ENCODE data around the gene WDR48. TPM values are rescaled to one million over a fixed set of nuclear protein-coding genes. Genes with fewer than 3 reads are reported as not detected.

The WDR48 gene
- total RNA-seq, 1 donor from 2014 or later = 29.2 TPM

DNA sequence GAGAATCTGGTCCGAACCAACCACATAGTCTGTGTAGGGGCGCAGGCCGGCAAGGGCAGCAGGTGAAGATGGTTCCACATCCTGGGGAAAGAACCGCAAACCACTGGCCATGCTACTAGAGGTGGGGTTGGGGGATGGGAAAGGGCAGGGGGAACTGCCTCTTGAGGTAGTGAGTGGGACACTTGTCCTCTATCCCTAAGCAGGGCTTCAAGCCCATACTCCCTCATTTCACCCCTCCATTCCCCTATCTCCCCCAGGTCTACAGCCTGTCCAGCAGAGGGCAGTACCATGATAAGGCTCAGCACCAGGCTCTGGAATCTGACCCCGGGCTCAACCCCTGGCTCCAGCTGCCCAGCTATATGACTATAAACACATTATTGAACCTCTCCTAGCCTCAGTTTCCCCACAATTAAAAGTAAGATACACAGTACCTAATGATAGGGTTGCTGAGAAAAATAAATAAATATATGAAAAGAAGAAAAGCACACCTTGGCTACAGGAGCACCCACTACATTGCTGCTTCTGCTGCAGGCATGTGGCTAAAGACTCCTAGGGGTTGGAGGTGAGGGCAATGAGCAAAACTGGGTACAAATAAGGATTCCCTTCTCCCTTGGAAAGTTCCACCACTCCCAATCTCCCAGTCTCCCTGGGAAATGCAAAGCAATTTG lies 49.3 kb downstream of the WDR48 start:
- peak; percentile 50 to 59 for DNase-seq (ENCODE audit: low read depth in 2 of 2)

DNA sequence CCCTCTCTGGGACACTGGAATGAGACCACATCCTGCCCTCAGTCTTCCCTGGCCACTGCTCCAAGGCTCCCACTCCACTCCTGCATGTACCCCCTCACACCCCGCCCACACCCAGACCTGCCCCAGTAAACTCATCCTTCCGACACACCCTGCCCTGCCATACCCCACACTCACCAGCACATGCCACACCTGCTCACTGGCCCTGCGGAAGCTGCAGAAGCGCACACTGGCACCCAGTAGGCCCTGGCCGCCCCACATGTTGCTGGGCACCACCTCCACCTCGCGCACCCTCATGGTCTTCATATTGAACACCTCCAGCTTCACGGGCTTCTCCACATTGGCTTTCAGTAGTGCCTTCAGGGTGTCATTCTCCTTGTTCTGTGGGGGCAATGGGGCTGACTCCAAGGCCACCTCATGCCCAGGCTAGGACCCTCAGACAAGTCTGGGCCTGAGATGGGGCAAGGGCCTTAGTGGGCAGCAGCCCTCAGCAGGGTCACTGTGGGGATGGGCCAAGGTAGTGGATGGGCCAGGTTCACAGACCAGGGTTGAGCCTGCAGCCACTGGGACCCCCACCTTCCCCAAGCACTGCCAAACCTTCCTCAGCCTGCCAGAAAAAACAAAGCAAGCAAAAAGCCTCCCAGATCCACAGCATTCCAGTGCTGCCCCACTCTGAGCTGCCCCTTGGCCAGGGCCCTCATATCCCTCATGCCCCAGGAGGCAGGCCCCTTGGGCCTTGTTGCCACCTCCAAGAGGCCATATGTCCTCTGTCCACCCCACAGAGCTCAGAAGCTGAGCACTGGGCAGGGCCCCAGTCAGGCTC lies 50.9 kb downstream of the WDR48 start:
- DNase-seq (ENCODE audit: low read depth in 2 of 2) = no peak

DNA sequence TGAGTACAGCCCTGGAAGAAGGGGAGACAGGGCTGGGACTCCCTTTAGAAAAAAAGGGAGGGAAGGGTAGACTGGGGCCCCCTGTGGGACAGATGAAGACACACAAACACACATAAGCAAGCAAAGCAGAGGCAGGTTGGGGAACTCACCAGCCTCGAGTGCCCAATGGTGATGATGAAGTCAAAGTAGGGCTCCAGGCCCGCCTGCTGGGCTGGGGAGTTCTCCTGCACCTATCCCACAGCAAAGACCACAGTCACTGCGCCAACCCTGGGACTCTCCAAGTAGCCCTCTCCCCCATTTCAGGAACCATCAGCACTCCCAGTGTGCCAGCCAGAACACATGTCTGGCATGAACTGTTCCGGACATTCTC lies 51.5 kb downstream of the WDR48 start:
- DNase-seq (ENCODE audit: low read depth in 2 of 2) = no peak

DNA sequence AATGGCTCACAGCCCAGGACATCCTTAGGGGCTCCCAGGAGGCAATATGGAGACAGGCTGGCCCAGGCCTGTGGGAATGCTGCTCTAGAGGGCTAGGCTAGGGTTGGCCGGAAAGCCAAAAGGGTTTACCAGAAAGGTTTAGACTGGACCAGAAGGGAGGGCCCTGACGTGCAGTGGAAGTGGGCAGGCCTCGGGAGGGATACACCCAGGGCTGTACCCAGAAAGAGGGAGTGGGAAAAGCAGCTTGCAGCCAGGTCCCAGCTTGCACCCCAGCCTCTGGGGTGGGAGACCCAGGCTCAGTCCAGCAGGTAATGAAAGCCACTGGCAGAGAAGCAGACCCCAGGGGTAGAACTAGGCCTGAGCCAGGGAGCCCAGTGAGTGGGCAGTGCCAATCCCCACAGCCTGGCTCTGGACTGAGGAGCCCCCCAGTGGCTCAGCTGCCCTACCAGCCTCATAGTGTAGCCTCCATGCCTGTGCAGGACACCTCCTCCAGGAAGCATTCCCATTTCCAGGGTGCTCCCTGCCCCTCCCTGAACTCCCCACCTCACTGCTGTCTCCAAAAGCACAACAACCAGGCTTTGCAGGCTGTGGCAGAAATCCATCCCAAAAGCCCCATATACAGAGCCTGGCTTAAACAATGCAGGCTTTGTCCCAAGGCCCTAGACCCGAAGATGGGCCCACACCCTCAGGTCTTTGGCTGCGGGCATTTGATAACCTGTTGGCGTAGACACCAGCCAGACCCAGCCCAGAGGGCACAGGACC lies 52.2 kb downstream of the WDR48 start:
- DNase-seq (ENCODE audit: low read depth in 2 of 2) = no peak

DNA sequence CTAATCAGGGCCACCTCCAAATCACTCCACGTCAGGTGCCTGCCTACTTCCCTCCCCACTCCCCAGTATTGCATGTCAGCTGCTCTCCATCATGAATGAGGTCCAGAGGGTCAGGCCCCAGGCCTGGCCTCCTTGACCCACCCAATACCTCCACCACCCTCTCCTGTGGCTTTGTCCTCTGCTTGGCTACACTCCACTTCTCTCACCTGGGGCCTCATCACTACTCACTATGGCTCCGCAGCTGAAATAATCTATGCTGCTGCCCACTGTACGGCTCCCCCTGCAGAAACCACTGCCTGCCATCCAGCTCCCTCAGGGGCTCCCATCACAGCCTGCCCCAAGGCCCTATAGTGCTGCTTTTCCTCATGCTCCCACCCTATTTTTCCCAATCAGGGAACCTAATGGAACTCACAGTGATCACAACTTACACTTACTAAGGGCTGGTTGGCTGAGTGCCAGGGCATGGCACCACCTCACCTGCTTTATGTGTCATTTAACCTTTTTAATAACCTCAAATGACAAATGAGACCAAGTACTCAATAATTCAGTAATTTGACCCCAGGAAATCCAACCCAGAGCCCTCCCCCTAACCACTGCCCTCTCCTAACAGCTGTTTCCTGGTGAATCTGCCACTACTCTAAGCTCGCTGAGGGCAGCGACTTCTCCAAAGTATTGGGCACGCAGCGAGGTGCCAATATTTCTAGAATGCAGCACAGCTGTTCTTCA lies 53.3 kb downstream of the WDR48 start:
- peak; percentile 9 for DNase-seq (ENCODE audit: low read depth in 2 of 2)

DNA sequence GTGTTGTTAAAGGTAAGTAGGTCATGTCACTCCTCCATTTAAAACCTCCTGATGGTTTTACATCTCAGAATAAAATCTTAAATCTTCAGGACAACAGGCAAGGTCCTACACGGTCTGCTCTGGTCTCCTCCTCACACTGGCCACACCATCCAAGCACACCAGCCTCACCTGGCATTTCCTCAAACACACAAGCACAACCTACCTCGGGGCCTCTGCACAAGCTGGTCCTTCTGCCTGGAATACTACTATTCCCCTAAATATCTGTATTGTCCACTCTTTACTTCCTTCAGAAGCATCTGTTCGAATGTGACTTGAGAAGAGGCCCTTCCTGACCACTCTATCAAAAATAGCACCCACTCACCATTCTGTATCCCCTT lies 53.9 kb downstream of the WDR48 start:
- DNase-seq (ENCODE audit: low read depth in 2 of 2) = no peak

DNA sequence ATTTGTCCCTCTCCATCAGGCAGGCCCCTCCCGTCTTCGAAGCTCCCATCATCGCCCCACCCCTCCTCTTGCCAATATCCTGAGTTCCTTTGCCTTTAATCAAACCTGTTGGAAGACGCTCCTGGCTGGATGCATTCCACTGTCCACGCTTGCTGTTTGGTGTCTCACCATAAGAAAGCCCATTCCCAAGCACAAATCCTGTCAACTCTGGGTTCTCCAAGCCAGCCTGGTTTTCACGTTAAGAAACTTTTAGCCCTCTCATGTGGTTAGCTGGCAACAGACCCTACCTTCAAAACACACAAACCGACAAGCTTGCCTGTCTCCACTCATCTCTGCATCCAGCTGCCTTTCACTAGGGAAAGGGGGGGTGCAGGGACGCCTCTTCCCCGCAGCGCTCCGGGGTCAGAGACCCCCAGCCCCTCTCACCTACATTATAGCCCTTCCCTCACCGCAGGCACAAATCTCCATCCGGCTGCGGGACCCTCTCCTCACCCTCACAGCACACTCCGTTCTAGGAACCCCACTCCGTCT lies 54.5 kb downstream of the WDR48 start:
- peak; percentile 31 to 35 for DNase-seq (ENCODE audit: low read depth in 2 of 2)

DNA sequence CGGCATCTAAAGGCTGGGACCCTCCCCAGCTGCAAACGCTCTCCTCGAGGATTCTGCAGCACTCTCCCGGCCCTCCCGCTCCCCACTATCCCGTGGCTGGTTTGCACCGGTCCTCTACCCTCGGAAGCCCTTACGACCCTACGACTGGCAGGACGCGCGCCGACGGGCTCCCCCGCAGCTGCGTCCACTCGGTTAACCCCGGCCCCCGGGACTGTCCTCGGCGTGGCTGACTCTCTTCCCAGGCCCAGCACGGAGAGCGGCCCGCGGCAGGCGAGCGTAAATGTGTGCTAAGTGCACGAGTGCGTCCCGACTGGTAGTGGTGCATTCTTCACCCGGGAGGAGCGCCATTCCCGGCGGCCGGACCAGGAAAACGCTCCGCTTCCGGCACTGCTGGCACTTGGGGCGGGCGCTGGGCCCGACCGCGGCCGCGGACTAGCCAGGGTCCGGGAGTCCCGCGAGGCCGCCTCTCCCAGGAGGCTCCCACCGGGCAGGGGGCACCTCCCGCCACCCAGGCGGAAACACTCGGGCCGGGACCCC lies 55.1 kb downstream of the WDR48 start:
- DNase-seq (ENCODE audit: low read depth in 2 of 2) = peak; percentile 62 to 68

DNA sequence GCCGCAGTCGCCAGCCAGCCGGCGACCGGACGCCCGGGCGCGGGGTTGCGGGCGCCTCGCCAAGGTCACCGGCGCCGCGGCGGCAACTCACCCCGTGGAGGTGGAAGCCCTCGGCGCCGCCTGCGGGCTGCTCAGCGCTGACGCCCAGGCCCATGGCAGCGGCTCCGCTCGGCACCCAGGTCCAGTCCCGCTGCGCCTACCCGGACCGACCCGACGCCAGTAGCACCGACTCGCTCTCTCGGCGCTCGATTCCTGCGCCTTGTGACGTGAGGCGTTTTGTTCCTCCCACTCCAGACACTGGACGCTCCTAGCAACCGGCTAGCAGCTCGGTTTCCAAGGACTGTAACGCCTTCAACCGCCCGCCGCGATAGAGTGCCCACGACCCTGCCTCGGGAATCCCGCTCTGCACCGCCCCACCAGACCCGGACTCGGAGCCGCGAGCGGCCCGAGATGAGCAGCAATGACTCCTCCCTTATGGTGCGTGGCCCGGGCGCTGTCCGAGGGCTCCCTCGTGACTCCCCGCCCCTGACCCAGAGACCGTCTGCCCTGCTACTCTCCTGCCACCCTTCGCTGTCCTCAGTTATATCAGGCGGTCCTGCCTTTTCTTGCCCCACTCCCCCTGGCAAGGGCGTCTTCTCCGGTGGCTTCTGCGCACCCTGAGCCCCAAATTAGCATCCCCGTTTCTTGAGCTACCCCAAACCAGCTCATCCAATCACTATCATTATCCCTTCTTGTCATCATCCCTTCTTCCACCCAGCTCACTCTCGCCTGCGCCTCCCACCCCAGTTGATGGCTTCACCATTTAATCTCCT lies 55.8 kb downstream of the WDR48 start, which contains the start of the genes GORASP1 and TTC21A:
GORASP1 (minus strand) TSS at position 240 of the 812 bp plus-strand sequence; CDS start at position 154, 86 bp downstream.
TTC21A (plus strand) TSS at position 293 of the 812 bp plus-strand sequence; CDS start at position 451, 158 bp downstream.
- peak; percentile 87 to 88 for DNase-seq (ENCODE audit: low read depth in 2 of 2)

DNA sequence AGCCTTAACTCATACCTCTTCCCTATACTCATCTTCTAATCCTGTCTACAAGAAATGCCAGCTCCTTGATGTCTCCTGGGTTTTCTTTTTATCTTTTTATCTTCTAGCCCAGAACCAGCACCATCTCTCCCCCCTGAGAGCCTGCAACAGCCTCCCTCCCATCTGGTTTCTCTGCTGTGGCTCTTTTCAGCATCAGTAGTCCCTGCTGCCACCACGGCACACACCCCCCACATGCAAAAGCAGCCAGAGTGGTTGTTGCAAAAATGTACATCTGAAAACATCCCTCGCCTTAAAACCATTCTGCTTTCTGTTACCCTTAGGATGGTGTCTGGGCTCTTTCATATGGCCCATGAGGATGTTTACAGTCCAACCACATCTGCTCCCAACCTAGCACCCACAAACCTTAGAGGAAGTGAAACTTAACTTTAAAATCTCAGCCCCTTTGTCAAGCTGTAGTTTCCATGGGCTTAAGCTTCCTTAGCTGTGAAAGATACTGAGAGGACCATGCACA lies 56.4 kb downstream of the WDR48 start:
- no peak for DNase-seq (ENCODE audit: low read depth in 2 of 2)

DNA sequence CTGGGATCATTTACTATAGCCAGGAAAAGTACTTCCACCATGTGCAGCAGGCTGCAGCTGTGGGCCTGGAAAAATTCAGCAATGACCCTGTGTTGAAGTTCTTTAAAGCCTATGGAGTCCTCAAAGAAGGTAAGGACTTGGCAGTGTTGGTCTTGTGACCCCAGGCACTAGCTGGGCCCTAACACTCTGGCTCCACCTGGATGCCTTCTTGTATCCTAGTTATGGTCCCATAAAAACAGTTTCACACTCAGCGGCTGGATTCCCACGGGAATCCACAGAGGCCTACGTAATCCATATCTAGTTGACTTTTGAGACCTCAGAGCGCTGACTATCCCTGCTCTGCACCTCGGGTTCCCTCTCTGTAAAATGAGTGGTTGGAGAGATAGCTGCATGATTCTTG lies 57.3 kb downstream of the WDR48 start:
- no peak for DNase-seq (ENCODE audit: low read depth in 2 of 2)

DNA sequence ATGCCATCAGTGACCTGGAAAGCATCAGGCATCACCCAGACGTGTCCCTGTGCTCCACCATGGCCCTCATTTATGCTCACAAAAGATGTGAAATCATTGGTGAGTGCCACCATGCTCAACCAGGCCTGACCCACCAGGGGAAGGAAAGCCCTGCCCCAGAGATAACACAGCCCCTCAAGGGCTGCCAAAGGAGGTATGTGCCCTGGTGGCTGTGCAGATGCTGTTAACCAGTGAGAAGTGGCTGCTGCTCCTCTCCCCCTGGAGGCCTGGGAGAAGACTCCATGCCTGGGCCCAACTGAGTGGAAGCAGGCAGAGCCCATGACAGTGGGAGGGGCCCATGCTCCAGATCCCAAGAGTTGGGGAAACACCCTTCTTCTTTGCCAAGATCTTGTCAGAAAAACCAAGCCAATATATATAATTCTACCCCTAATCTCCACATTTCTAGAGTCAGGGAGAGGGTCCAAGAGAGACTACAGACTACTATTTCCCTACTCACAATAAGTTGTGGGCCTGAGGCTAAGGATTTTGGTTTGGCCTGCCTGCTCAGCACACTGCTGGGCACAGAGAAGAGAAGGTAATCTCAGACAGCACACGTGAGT lies 58.3 kb downstream of the WDR48 start:
- no peak for DNase-seq (ENCODE audit: low read depth in 2 of 2)

DNA sequence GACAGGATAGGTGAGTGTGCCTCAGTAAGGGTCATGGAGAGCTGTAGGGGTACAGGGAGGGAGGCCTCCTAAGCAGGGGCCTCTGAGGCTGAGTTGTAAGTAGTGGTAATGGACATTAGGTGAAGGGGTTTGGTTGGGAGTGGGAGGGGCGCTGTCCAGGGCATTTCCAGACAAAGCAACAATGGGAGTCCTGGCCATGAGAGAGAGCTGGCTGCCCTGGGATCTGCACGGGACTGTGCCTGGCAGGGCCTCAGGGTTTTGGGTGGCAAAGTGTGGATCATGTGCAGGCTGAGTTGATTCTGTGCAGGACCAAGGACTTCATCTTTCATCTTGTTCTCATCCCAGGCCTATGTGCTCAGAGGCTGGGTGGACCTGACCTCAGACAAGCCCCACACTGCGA lies 60.3 kb downstream of the WDR48 start:
- no peak for DNase-seq (ENCODE audit: low read depth in 2 of 2)

DNA sequence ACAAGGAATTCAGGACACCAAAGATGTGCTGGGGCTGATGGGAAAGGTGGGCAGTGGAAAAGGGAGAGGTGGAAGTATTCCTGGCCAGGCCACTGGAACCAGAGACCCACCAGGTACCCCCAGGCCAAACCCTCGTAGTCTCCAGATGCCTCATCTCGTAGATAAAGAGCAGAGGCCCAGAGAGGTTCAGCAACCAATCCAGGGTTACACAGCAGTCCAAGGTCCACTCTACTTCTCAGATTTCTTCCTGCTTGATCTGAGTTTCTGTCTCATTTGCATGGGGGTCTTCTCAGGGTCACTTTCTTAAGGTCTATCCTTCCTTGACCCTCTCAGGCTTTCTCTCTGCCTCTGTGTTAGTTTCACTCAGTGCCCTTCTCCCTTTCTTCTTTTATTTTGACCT lies 60.7 kb downstream of the WDR48 start:
- no peak for DNase-seq (ENCODE audit: low read depth in 2 of 2)

DNA sequence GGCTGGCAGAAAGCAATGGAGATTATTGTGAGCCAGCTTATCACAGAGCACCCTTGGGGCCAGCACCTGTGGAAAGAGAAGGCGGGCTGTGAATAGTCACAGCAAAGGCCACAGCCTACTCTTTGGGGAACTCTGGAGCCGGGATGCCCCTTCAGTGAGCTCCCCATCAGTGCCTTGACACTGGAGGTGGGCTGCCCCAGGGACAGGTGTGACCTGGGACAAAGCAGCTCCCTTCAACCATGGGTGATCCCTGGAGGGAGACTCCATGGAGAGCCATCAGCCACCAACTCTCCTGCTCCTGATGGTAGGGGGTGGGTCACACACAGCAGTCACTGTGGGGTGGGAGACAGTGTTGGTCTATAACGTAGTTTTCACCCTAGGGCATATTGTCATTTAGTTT lies 61.5 kb downstream of the WDR48 start:
- no peak for DNase-seq (ENCODE audit: low read depth in 2 of 2)

DNA sequence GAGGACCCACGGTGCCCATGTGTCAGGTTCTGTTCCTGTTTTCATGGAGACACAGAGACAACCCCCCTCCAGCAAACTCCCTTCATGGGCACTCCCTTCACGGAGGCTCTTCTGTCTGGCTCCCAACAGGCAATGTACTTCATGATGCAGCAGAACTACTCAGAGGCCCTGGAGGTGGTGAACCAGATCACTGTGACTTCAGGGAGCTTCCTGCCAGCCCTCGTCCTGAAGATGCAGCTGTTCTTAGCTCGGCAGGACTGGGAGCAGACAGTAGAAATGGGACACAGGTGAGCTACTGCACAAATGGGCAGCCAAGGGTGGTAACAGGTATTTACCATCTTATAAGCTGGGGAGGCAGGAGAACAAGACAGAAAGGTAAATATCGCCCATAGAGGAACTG lies 62.6 kb downstream of the WDR48 start:
- no peak for DNase-seq (ENCODE audit: low read depth in 2 of 2)

DNA sequence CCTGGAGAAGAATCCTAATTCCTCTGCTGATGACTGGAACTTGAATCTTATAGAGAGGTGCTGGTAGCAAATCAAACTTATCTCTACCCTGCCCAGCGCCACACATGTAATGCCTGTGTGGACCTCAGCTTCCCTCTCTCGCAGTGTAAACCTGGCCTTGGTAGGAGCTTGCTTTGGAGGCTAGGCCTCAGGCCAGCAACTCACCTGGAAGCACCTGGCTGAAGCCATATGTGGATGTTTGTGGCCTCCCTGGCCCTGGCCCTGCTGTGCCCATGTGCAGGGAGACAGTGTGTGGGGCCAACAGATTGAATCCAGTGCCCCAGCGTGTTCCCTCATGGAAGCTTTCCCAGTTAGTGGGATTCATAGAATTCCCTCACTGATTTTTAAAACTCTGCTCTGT lies 64.1 kb downstream of the WDR48 start:
- DNase-seq (ENCODE audit: low read depth in 2 of 2) = no peak

DNA sequence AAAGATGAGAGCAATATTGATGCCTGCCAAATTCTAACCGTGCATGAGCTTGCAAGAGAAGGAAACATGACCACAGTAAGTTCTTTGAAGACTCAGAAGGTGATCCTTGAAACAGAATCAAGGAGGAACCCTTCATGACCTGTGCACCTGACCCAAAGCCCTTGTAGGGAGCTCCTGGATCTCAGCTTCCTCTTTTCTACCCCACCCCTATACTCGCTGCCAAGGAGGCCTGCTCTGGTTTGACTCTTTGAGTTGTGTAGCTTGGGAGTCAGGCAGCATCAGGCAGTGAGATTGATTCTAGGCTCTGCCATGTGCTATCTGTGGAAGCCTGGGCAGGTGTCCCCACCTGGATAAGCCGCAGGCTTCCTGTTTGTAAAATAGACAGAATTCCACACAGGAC lies 66.3 kb downstream of the WDR48 start:
- no peak for DNase-seq (ENCODE audit: low read depth in 2 of 2)

DNA sequence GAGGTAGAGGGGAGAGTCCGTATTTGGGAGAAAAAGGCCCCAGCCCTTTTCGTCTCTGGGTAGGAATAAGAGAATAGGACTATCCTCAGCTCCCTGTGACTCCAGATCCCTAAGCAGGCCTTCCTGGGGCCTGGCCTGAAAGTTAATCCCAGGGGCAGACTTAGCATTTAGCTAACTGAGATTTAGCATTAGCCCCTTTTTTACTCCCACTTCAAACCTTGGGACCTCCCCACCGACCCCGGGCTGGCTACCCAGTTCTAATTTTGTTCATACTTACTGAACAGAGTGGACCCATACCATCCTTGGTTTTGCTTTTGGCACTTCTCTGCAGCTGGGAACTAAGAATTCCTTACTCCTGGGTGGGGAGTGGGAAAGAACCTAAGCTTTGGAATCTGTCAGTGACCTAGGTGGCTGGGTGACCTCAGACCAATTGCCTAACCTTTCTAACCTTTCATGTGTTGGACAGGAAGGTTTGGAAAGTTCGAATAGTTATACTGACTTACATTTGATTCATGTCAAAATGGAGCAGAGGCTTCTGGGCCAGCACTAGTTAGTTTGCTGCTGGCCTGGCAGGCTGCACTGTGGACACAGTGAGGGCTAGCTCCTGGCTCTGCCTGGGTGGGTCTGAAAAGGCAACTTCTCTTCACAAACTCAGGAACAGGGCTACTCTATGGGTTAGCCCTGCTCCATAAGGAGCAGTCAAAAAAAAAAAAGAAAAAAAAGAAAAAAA lies 67.3 kb downstream of the WDR48 start:
- DNase-seq (ENCODE audit: low read depth in 2 of 2) = no peak
